Measurements from ENCODE around the gene ADARB1. TPM values are rescaled to one million over a fixed set of nuclear protein-coding genes. Genes with fewer than 3 reads are reported as not detected.

Gene ADARB1
- polyA plus RNA-seq, 4 donors: 14.1 to 17.7 (median 17.1) TPM

DNA sequence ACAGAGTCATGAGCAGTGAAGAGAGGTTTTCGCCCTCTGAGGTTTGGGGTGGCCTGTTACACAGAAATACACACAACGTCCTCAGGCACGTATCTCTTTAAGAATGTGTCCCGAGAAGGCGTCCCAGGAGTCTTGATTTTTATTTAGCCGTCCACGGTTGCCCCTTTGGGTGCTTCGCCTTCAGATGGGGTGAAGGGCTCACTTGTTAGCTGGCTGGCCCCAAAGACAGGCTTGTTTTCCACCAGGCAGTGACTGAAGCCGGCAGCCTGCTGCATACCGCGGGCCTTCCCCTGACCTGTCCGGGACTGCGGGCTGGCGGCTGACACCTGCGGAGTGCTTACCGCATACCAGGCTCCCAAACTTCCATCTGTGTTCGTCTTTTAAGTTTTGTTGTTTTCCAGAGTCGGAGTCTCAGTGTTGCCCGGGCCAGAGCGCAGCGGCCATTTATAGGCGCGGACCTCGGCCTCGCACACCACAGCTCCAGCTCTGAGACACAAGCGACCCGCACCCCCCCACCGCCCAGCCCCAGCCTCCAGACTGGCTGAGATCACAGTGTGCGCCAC, 1.6 kb upstream of the ADARB1 start:
- DNase-seq (ENCODE audit: low read depth in 4 of 4, low spot score in 3 of 4): no peak

DNA sequence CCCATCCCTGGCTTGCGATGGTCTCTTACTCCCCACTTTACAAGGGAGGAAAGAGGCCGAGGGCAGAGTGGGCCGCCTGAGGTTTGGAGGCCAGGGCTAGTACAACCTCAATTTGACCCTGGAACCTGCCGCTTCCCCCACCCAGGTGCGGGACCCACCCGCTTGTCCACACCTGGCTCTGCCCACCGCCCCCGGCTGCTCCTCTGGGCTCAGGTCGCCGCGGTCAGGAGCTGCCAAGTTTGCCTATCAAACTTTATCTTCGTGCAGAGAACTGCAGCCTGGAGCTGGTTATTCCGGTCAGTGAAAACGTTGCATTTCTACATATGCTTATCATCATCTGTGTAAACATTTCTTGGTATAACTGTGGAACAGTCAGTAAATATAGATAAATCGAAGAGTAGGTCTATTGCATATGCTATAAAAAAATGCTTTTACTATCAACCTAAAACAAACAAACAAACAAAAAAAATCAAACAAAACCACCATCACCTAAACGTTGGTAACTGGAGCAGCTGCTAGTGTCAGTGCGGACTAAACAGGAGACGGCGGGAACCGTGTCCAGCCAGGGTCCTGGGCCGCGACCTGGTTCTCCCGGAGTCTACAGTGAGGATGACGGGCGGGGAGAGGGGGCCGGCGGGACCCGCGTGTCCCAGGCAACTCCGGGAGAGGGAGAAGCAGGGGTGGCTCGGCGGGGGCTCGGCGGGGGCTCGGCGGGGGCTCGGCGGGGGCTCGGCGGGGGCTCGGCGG, 906 bp upstream of the ADARB1 start:
- no peak for DNase-seq (ENCODE audit: low read depth in 4 of 4, low spot score in 3 of 4)

DNA sequence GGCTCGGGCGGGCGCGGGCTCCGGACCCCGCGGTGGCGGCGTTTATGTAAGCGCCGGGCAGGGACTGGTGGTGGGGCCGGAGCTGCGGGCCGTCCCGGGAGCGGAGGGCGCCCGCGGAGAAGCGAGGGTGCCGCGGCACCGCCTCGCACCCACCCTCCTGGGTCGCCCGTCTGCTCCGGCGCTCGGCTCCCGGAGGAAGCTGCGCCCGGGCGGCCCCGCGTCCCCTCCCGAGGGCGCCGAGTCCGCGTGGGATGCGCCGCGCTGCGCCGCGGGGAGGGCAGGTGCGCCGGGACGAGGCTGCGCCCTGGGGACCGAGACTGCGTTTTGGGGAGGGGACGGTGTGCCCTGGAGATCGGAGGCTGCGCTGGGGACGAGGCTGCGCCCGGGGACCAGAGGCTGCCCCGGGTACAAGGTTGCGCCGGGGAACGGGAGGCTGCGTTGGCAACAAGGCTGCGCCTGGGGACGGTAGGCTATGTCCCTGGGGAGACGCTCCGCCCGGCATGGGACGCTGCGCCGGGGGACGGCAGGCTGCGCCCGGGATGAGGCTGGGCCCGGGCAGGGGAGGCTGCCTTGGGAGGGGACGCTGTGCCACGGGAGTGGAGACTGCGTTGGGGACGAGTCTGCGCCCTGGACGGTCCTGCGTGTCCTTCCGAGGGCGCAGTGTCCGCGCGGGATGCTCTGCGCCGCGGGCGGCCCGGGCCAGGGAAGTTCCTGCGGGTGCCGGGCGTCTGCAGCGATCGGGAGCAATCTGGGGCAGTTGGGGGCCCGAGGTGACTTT, 627 bp downstream of the ADARB1 start:
- peak in 1 of 4 donors; percentile 16 for DNase-seq (ENCODE audit: low read depth in 4 of 4, low spot score in 3 of 4)

DNA sequence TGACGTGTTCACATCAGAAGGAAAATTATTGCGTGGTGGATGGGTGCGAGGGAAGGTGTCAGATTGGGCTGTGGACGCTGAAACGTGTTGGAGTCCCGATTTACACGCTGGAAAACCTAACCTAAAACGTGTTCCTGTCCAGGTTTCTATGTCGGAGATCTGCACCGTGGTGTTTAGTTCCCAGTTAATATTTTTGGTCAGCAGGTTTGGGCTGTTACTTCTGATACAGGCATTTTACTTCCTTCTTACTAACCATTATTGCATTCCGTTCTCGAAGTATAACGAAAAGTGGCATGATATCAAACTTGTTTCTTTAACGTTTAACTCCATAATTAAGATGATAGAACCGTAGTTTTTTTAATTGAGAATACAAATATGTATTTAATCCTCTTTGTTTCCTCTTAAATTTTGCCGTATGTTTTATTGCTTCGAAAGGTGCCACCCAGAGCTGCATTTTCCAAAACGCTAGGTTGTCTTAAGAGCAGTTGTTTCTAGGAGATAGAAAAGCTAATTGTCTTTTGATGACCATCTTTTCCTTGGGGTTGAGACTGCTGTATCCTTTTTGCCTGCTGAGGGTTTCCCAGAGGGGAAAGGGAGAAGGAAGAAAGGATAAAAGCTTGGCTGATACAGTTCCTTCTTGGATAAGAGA, 1.3 kb downstream of the ADARB1 start:
- DNase-seq (ENCODE audit: low read depth in 4 of 4, low spot score in 3 of 4): peak in 1 of 4 donors; percentile 4

DNA sequence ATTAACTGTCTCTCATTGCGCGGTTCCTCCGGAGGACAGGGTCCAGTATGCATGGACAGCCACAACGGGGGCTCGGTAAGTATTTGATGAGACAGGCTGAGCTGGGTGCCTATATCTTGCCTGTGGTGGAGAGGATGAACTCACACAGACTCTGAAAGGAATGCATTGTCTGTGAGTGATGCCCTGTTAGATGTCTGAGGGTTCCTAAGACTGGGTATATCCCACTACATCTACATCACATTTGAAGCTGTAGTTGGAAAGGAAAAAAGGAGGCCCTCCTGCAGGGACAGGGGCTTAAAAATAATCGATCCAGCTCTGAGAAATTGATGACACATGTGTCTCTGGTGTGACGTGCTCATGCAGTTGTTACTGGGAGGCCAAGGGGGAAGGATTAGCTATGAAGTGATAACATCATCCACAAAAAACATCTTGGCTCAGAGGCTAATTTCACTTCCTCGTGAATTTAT, 1.9 kb downstream of the ADARB1 start:
- no peak for DNase-seq (ENCODE audit: low read depth in 4 of 4, low spot score in 3 of 4)

DNA sequence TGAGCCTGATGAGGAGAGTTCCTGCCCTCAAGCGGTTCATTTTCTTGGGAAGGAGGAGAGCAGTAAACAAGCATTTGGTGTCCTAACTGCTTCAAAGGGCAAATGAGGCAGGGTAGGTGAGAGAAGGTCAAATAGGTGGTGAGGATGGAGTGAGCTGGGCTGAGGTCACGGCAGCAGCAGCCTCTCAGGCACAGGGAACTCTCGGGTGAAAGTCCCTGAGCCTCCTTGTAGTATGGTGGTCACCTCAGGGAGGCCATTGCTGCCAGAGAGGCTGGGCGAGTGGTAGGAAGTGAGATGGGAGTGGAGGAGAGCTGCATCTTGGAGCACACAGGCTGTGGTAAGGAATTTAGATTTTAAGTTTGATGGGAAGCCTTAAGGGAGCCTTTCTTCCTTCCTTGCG, 4.0 kb downstream of the ADARB1 start:
- DNase-seq (ENCODE audit: low read depth in 4 of 4, low spot score in 3 of 4): no peak

DNA sequence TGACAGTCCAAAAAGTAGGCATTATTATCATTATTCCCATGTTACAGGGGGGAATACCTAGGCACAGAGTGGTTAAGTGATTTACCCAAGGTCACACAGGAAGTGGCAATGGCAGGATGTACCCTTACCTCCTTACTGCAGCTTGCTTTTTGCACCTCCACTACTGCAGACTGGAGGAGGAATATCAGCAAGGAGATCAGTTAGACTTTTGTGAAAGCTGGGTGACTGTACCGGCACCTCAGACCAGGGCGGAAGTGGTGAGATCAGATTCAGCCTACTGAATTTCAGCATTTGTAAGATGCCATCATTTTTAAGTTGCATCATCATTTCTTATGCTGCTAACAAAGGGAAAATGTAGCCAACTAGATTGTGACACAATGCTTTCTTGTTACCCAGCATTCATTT, 4.5 kb downstream of the ADARB1 start:
- DNase-seq (ENCODE audit: low read depth in 4 of 4, low spot score in 3 of 4): no peak

DNA sequence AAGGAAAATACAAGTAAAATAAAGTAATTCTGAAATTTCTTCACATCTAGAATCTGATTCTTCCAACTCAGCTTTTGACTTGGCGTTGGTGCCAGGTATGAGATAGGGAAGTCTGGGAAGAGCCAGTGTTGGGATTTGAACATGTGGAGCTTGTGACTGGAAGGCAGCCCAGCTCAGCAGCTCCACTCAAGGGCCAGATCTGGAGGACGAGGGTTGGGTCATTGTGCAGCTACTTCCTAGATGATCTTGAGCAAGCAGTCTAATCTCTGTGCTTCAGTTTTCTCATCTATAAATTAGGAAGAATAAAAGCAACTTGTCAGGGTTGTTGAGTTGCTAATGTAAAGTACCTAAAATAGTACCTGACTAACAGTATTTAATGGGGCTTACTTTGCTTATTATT, 5.0 kb downstream of the ADARB1 start:
- DNase-seq (ENCODE audit: low read depth in 4 of 4, low spot score in 3 of 4): no peak

DNA sequence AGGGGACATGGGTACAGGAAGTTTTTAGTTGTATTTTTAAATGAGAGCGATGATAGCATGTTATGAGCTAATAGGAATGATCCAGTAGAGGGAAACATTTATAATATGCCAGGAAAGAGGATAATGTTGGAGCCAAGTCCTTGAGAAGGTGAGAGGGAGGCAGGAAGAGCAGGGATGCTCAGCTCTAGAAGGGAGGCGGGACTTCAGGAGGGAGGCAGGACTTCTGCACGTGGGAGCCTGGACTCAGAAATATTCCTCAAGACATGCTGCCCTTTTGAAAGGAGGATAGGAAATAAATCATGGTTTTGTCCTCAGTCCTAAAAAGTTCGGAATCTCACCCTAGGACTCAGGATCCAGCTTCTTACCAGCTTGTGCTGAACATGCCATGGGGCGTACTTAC, 5.9 kb downstream of the ADARB1 start:
- no peak for DNase-seq (ENCODE audit: low read depth in 4 of 4, low spot score in 3 of 4)

DNA sequence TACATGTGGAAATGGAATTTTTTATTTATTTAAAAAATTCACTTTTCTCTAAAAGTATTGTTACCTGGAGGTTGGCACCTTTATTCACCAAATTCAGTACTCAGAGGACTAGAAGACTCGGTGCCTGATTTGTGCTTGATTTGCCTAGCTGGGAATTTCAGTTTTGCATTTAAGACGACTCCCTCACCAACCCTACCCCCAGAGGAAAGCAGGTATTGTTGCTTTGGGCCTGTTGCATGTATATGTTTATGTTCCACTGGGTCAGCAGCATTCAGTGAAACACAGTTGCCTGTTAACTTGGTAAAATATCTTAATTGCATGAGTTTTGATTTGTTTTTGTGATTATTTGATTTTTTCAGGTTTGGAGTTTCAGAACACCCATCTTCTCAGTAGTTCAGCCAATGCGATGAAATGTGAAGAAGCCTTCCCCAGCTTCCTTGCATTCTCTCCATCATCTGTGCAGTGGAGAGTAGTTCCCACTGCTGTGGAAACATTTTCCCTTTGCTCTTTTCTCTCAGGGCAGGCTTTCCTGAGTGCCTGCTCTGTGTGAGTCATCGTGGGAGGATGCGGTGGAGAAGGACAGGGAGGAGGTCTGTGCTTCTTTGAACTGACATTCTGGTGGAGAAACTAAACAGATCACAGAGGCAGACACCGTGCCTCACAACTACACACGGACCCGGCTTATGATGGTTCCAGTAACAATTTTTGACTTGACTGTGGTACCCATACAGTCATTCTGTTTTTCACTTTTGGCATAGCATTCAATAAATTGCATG, 6.4 kb downstream of the ADARB1 start:
- DNase-seq (ENCODE audit: low read depth in 4 of 4, low spot score in 3 of 4): no peak

DNA sequence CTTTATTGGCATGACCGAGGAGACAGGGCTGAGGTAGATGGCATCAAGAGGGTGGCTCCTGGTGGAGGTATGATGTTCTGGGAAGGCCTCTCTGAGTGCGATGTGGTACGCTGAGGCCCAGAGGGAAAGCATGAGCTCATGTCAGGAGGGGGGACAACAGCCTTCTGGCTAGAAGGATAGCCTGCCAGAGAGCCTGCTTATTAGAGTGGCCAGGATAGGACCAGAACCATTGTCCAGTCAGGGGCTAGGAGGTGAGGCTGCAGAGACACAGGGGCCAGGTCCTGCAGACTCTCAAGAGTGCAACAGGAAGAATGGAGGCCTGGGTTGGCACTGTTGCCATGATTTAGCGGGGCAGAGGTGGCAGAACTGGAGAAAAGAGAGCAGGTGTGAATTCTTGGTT, 7.3 kb downstream of the ADARB1 start:
- no peak for DNase-seq (ENCODE audit: low read depth in 4 of 4, low spot score in 3 of 4)

DNA sequence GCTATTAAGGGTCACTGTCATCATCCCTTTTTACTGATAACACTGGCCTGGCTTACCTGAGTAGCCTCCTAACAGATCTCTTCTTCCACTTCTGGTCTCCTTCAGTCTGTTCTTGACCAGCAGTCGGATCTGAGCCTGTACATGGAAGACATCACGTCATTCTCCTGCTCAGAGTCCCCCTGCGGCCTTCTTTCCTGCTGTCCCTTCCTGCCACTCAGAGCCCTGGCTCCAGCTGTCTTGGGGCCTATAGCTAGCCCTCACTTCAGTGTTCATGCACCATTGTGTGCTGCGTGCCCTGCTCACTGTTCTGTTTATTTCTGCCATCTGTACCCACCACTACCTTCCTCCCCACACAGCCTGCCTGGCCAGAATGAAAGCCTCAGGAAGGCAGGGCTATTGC, 8.4 kb downstream of the ADARB1 start:
- DNase-seq (ENCODE audit: low read depth in 4 of 4, low spot score in 3 of 4): no peak

DNA sequence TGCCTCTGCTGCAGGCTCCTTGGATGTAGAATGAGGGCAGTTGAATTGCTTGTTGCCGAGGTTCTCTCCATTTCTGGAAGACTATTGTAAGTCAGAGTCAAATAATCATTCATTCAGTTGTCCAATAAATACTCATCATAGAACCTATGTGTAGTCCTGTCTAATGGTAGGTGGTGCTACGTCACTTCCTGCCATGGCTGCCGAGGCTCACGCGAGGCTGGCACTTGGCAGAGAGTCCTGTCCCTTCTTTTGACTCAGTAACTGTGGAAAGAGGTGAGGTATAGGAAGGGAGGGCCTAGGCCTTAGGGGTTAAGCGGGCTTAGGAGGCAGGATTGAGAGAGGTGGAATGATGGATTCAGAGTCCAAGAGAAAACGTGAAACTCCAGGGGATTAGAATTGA, 9.7 kb downstream of the ADARB1 start:
- no peak for DNase-seq (ENCODE audit: low read depth in 4 of 4, low spot score in 3 of 4)

DNA sequence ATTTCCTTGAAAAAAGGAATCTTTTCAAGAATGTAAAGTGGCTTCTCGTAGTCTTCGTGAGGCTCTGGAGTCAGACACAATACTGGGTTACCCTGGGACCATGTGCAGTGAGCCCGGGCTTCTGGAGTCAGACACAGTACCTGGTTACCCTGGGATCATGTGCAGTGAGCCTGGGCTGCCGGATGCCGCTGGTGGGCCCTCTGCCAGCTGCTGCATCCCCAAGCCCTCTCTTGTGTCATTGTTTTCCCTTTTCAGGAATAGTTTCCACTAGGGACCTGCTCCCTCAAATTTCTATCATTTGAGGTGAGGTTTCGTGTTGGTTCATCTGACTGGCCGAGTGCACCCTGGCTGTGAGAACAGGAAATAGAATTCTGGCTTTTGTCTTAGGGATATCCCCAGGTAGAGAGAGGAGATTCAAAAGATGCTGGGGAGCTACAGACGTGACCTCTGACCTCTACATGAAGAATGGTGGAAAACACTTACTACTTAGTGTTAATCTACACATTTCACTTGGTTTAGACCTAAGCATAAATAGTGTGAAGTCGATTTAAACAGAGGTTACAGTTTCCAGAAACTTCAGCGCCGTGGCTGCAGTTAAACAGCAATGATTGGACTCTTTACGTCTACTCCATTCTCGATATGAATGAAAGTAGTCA, 10.6 kb downstream of the ADARB1 start:
- DNase-seq (ENCODE audit: low read depth in 4 of 4, low spot score in 3 of 4): no peak

DNA sequence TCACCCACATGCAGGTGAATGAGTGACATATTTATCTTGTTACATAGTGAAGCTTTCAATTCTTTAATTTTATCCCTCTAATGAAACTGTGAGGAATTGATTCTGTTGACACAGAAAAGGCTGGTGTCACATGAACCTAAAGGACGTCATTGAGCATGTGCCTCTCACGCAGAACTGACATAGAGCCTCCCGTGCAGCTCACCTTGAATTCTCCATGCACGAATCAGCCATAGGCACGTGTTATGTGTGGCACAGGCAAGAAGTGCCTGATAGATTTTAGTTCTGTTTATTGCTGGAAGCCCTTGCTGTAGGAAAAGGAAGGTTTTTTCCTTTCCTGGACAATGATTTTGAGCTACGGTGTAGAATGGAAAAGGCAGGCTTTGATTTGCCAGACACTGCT, 11.3 kb downstream of the ADARB1 start:
- DNase-seq (ENCODE audit: low read depth in 4 of 4, low spot score in 3 of 4): no peak

DNA sequence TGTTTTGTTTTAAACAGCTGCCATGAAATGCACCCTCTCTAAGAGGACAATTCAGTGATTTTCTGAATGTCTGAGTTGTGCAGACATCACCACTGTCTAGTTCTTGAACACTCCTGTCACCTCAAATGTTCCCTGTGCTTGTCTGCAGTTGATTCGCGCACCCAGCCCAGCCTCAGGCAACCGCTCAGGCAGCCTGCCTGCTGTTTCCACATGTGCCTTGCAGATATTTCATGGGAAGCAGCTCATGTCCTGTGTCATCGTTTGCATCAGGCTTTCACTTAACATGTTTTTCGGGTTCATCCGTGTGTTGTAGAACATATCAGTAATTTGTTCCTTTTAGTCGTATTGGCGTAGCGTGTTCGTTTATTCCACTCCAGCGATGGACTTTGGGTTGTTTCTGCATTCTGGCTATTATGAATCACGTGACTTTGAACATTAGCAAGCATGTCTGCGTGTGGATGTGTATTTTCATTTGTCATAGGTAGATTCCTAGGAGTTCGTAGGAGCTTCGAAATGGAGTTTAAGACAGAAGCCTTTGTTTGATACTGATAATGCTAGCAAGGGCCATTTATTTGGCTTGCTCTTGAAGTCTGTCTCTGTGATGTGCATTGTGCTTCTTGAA, 12.1 kb downstream of the ADARB1 start:
- no peak for DNase-seq (ENCODE audit: low read depth in 4 of 4, low spot score in 3 of 4)

DNA sequence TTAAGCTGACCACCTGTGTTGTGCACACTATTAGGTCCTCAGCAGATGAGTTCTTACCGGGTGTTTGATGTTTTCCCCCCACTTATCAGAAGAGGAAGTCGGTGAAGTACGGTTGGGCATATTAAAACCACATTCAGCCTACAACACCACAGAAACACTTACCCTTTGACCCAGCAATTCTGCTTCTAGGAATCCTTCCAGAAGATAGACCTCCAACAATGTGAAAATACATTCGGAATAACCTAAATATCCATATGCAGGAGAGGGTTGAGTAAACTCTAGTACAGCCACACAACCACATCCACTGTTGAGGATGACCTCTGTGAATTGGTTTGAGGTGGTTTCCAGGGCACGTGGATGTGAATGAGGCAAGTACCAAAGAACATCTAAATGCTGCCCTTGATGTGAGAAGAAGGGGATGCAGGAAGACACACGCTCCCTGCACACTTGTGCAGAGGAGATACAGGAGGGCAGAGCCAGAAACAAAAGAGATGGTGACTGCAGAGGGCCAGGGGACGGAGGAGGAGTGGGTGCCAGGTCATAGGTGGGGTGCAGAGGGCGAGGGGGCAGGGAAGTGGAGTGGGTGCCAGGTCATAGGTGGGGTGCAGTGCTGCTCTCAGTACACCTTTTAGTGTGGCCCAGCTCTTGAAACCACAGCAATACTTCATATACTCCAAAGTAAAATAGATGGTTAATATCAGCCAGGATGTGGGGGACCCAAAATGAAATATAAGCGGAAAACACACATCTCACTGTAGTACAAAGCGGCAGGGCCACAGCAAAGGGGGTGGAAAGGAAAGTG, 12.8 kb downstream of the ADARB1 start:
- DNase-seq (ENCODE audit: low read depth in 4 of 4, low spot score in 3 of 4): no peak

DNA sequence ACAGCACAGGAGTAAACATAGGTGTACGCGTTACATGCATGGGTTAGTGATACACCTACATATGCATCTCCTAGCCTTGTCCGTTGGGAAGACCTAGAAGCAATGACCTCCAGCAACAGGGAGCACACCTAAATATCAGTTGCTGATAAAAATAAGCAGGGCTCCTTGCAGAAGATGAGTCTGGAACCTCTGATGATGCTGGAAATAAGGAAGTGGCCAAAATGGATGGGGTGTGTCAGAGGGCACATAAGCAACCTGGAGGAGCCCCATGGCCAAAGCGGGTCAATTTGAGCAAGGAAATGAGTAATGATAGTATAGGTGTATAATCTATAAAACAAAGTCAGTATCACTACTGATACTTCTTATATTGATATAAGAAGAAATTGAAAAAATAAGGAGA, 13.7 kb downstream of the ADARB1 start:
- DNase-seq (ENCODE audit: low read depth in 4 of 4, low spot score in 3 of 4): no peak

DNA sequence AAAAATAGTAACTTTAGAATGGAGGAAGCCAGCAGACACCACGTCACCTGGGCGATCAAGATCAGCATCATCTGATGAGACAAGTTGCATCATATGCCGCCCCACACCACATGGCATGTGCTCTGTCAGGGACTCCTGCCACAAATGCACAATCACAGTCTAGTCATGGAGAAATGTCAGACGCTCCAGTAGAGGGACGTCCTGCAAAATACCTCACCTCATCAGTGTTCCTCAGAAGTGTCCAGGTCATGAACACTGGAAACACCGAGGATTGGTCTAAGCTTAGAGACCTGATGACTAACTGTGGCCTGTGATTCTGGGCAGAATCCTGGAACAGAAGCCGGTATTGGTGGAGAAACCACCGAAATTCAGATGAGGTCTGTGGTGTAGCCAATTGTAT, 14.3 kb downstream of the ADARB1 start:
- no peak for DNase-seq (ENCODE audit: low read depth in 4 of 4, low spot score in 3 of 4)

Data from right renal pelvis (tissue), 4 donors.